Activated CD4-positive, alpha-beta T cell treated with anti-CD3 and anti-CD28 coated beads, Interleukin-2, amount 50 U/mL, for 4 hours (primary cell): ENCODE measurements around the gene SPG7.

Source experiments
- DNase-seq, 2 experiments: peaks; one replicate each; pipeline ENCODE4 v3.0.0-alpha.2; 2020

Gene SPG7

DNA sequence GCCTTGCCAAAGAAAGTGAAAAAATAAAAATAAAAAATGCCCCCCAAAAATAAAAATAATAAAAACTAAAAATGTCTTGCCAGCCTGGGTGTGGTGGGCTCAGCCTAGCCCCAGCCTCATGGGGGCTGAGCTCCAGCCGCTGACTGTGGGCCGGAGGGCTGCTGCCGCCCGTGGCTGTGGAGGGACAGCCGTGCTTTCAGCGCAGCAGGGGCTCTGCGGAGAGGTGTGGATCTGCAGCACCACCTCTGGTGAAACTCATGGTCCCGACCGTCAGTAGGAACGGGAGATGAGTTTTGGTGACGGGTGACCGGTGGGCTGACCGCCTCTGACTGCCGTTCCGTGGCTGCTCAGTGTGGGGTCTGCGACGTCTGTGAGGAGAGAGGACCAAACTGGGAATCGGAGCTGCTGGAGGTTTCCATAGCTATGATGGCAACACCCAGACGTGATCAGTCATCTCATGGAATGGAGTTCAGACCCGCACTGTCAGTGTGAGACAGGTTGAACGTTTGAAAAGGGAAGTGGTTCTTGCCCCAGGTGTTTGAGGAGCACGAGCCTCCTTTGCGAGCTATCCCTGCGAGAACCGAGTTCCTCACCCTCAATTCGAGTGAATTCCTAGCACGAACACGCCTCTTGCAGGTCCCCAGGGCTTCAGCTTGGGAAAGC, 40.3 kb downstream of the SPG7 start:
- DNase-seq = no peak

DNA sequence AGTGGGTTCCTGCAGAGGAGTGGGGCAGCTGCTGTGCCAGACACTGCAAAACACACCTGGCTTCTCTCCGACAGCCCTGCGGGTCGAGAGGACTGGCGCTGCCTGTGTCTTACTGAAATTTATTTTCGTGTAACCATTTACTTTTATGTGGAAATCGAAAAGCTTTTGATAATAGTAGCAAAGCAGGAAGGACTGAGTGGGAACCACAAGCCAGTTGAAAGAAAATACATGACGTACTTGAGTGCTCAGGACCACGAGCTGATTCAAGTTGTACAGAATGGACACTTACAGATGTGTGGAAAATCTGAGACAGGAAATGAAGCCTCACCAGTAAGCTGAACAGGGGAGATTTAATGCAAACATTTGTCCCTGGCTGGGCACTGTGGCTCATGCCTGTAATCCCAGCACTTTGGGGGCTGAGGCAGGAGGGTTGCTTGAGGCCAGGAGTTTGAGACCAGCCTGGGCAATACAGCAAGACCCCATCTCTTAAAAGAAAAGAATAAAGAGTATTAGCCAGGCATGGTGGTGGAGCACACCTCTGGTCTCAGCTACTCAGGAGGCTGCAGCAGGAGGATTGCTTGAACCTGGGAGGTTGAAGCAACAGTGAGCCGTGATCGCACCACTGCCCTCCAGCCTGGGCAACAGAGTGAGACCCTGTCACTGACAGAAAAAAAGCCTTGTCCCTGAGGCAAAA, 41.0 kb downstream of the SPG7 start:
- DNase-seq = no peak

DNA sequence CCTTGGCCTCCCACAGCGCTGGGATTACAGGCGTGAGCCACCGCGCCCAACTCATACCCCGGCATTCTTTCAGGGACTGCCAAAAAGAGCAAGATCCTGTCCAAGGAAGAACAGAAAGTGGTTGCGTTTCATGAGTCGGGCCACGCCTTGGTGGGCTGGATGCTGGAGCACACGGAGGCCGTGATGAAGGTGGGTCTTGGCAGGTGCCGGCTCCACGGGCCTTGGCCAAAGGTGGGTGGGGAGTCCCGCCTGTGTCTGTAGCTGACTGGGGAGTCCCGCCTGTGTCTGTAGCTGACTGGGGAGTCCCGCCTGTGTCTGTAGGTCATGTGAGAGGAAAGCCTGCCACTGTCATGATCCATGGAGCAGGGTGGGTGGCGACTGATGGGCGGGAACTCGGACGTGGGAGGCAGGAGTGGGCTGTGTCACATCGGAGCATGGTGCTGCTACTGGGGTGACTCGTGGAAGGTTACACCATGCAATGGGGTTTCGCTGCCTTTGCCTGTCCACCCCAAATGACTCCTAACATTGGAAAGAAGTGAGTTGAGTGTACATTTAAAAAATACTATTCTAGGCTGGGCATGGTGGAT, 42.3 kb downstream of the SPG7 start:
- no peak for DNase-seq

DNA sequence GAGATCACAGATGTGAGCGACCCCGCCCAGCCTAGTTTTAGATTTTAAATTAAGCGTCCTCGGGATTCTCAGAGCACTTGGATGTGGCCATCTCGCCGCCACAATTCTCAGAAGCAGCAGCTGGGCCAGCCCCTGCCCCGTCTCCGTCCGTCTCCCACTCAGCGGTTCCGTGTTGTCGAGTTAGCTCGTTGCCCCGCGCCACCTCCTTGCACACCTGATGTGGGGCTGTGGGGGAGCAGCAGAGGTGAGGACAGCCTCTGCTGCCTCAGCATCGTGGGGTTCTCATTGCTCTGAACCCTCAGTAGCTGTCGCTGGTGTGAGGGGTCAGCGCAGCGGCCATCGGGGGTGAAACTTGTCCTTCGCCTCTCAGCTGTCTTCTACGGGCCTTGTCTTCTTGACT, 44.1 kb downstream of the SPG7 start:
- DNase-seq = no peak

GRCh38 chr16:89552913-89553312, 44.7 kb downstream of the SPG7 start:
- no peak for DNase-seq

DNA sequence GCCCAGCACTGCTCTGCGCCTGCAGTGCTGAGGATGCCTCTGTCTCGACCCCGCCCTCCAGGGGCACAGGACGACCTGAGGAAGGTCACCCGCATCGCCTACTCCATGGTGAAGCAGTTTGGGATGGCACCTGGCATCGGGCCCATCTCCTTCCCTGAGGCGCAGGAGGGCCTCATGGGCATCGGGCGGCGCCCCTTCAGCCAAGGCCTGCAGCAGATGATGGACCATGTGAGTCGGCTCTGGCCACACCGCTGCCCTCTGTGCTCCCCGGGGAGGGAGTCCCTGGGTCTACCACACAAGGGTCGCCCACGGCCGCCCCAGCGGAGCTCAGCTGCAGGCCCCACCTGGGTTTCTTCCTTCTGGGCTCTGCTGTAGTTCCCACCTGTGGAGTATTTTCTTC, 45.5 kb downstream of the SPG7 start:
- DNase-seq = no peak

- no peak for DNase-seq
Observed at GRCh38 chr16:89554343-89554742, 46.1 kb downstream of the SPG7 start.

- DNase-seq = no peak
Observed at GRCh38 chr16:89555265-89555664, 47.1 kb downstream of the SPG7 start.

- no peak for DNase-seq
Observed at GRCh38 chr16:89555780-89556179, 47.6 kb downstream of the SPG7 start.

DNA sequence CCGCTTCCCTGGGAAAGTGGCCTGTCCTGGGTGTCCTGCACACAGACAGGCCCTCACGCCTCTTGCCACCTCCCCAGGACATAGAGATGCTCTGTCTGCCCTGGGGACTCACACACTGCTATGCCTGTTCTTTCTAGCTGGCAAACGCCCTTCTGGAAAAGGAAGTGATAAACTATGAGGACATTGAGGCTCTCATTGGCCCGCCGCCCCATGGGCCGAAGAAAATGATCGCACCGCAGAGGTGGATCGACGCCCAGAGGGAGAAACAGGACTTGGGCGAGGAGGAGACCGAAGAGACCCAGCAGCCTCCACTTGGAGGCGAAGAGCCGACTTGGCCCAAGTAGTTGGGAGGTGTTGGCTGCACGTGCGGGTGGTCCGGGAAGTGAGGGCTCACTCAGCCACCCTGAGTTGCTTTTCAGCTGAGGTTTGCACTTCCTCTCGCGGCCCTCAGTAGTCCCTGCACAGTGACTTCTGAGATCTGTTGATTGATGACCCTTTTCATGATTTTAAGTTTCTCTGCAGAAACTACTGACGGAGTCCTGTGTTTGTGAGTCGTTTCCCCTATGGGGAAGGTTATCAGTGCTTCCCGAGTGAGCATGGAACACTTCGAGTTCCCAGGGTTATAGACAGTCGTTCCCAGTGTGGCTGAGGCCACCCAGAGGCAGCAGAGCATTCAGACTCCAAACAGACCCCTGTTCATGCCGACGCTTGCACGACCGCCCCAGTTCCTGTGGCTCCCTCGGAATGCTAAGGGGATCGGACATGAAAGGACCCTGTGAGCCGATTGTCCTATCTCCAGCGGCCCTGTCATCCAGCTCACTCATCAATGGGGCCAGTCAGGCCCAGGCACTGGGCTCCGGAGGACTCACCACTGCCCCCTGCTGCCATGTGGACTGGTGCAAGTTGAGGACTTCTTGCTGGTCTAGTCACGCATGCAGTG, 48.8 kb downstream of the SPG7 start:
- DNase-seq = peak; percentile 82 to 88

DNA sequence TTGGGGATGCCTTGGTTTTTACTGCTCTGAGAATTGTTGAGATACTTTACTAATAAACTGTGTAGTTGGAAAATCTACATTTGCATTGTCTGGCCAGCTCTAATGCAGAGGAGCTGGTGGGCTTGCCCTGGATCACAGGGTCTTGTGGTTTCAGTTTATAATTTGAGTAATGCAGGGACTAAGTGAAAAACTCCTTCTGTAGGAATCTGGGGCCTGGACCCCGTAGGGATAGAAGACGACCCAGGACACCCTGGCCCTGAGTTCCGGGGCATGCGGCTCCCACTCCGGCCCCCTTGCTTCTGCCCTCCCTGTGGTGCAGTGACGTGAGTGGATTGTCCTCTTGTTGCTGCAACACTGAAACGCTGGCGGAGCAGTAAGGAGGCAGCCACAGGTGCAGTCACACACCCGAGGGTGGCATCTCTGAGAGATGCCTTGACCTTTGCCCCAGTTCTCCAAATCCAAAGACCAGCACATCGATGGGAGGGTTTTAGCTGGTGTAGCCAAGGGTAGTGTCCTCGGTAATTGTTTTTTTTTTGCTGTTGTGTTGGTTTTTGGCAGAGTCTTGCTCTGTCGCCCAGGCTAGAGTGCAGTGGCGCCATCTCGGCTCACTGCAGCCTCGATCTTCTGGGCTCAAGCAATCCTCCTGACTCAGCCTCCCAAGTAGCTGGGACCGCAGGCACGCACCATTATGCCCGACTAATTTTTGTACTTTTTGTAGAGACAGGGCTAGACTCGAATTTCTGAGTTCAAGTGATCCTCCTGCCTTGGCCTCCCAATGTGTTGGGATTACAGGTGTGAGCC, 49.7 kb downstream of the SPG7 start:
- no peak for DNase-seq

GRCh38 chr16:89560378-89561141, 52.4 kb downstream of the SPG7 start, which contains the start of gene RPL13:
Gene RPL13 (plus strand): TSS chr16:89560682. CDS start chr16:89560960, 278 bp downstream.
- peak; percentile 91 for DNase-seq

DNA sequence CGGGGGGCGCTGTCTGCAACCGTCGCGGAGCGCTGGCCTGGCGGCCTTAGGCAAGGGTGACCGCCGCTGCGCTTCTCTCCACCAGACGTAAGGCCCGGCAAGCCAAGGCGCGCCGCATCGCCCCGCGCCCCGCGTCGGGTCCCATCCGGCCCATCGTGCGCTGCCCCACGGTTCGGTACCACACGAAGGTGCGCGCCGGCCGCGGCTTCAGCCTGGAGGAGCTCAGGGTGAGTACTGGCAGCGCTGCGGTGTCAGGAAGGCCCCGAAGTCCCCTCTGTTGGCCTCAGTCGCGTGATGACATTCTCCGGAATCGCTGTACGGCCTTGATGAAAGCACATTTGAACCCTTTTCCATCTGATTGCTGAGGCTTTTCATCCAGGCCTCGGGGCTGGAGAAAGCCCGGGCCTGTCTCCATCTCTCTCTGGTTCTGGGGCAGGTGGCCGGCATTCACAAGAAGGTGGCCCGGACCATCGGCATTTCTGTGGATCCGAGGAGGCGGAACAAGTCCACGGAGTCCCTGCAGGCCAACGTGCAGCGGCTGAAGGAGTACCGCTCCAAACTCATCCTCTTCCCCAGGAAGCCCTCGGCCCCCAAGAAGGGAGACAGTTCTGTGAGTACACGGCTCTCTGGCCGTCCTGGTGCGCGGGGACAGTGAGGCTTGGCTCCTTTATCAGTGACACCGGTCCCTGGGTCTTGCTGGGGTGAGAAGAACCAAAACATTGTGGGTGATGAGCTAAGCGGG, 53.1 kb downstream of the SPG7 start:
- no peak for DNase-seq

DNA sequence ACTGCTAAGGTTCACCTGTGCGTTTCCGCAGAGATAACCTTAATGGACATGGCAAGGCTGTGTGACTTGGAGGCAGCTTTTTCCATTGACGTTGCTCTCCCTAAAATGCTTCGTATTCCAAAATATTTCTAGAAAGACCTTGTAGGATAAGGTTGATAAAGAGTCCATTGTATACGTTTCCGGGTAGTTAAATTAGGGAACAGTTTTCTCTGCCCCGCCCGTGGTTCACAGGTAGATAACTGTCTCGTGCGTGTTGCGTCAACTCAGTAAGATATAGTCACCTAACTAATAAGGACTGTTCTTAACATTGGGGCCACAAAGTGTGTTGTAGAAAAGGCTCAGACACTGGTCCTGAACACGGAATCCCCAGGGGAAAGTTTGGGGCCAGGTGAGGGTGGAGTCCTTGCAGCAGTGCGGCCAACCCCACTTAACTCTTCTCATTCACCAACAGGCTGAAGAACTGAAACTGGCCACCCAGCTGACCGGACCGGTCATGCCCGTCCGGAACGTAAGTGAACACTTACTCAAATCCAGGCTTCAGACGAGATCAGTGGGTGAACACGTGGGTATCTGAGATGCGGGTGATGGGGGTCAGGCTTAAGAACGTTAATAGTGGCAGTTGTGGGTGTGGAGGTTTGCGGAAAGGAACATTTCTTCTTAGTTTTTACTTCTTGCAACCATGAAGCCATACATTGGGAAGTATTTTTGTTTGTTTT, 53.8 kb downstream of the SPG7 start:
- no peak for DNase-seq

GRCh38 chr16:89562939-89563338, 54.7 kb downstream of the SPG7 start:
- DNase-seq = no peak

GRCh38 chr16:89563639-89564392, 55.6 kb downstream of the SPG7 start:
- DNase-seq = no peak

DNA sequence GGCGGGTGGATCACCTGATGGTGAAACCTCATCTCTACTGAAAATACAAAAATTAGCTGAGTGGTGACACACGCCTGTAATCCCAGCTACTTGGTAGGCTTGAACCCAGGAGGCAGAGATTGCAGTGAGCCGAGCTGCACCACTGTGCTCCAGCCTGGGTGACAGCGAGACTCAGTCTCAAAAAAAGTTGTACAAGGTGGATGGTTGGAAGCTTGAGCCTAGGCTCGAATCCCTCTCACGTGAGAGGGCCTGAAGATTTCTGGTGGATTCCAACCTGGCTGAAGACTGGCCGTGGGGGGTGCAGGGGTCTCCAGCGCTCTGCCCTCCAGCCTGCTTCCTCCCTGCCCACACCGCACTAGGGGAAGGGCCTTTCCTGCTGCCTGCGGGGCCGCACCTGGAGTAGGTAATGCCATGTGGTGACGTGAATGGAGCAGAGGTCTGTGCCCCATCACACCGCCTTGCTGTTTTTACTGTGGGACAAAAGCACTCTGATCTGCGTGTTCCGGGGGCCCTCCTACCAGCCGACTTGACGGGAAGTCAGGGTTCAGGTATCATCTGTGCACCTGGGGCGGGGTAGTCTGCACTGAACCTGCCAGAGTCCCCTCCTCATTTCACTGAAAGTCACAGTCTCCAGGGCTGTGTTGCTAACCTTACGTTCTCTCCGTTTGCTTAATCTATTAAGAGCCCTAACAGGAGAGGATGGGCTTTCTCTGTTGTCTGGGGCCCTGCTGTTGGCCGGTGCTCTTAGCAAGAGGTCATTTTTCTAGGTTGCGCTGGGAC, 56.5 kb downstream of the SPG7 start:
- no peak for DNase-seq

DNA sequence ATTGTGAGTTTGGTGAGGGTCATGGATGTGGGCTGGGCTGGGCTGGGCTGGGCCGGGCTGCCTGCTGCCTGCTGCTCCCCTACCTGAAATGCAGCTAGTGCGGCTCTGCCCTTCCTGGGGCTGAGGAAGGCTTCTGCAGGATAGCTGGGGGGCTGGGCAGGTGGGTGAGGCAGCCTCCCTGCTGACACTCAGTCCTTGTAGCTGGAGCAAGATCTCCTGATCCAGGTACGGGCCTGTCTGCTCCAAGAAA, 57.0 kb downstream of the SPG7 start:
- DNase-seq = no peak
